Measurements from ENCODE around the gene ABCB4. TPM values are rescaled to one million over a fixed set of nuclear protein-coding genes. Genes with fewer than 3 reads are reported as not detected.

ABCB4 gene
- total and polyA plus RNA-seq, 2 experiments from 2014 or later, result 1.2 to 1.5 TPM

GRCh38 chr7:87512906-87513305 is 37.4 kb upstream of the ABCB4 start:
- no peak overlapping the region for H3K27ac ChIP-seq (ENCODE audit: low read depth)
- Mint-ChIP-seq H3K27me3 (ENCODE audit: insufficient read depth, low read depth, poor library complexity) (peaks cover 2% of the 10 kb centered on the region), H3K4me1 (peaks cover 12% of the 10 kb centered on the region), H3K4me3 (no peak overlapping the region), H3K27ac (no peak overlapping the region), H3K9me3 (no peaks in the 10 kb centered on the region), H3K36me3 (ENCODE audit: low read depth) (no peaks in the 10 kb centered on the region)
- H2AFZ ChIP-seq, result no peak overlapping the region
- H3K4me1 ChIP-seq (ENCODE audit: insufficient read depth), result peaks cover 10% of the 10 kb centered on the region
- ATAC-seq (no peak), DNase-seq (ENCODE audit: low spot score) (no peak)
- H3K79me2 ChIP-seq (replicated peaks; ENCODE audit: insufficient read depth), result no peaks in the 10 kb centered on the region
- H4K20me1 ChIP-seq (replicated peaks; ENCODE audit: insufficient read depth), result no peaks in the 10 kb centered on the region
- no peaks in the 10 kb centered on the region for H3F3A ChIP-seq (replicated peaks; ENCODE audit: low read depth)
- H3K4me3 ChIP-seq, result no peak overlapping the region
- peaks cover 3% of the 10 kb centered on the region; the same call in 1 of the 2 replicates for H3K9me2 ChIP-seq (ENCODE audit: insufficient read depth)
- no peak overlapping the region for H3K4me2 ChIP-seq
- TF ChIP-seq CREB1 (CRISPR knock-in tag; IDR thresholded peaks at IDR 0.05; ENCODE audit: low read depth), result no peak
- TF ChIP-seq JUNB (IDR thresholded peaks at IDR 0.05; ENCODE audit: unreplicated experiment), result no peak
- TF ChIP-seq CTCF (conservative IDR thresholded peaks at IDR 0.05; ENCODE audit: low read depth in 2 of 2), result no peak
- no peak for TF ChIP-seq ETS1 (IDR thresholded peaks at IDR 0.05)
- no peak for TF ChIP-seq NANOG (IDR thresholded peaks at IDR 0.05; ENCODE audit: borderline replicate concordance)
- no peak for TF ChIP-seq ZNF331 (CRISPR knock-in tag; IDR thresholded peaks at IDR 0.05; ENCODE audit: low read depth)
- TF ChIP-seq POLR2AphosphoS5 (IDR thresholded peaks at IDR 0.05; ENCODE audit: low read depth), result no peak
- TF ChIP-seq STAT1 (IDR thresholded peaks at IDR 0.05; ENCODE audit: unreplicated experiment), result no peak
- TF ChIP-seq ZNF114 (CRISPR knock-in tag; IDR thresholded peaks at IDR 0.05), result no peak
- no peak for TF ChIP-seq ZNF462 (CRISPR knock-in tag; IDR thresholded peaks at IDR 0.05)
- no peak for TF ChIP-seq EZH2 (IDR thresholded peaks at IDR 0.05; ENCODE audit: low read depth, unreplicated experiment)
- TF ChIP-seq REST (IDR thresholded peaks at IDR 0.05; ENCODE audit: unreplicated experiment), result no peak
- no peak for TF ChIP-seq EZH2phosphoT487 (IDR thresholded peaks at IDR 0.05; ENCODE audit: unreplicated experiment)
- no peaks in the 10 kb centered on the region for H3K27me3 ChIP-seq (ENCODE audit: insufficient read depth)
- H3K36me3 ChIP-seq (ENCODE audit: insufficient read depth), result no peaks in the 10 kb centered on the region

Data from GM23338 (cell line).